Thoracic aorta (tissue), 2 donors: ENCODE measurements around the gene ZNF385D. TPM values are rescaled to one million over a fixed set of nuclear protein-coding genes. Genes with fewer than 3 reads are reported as not detected.

Experiments used
- ATAC-seq: fragments of 150-250 bp; one replicate; pipeline ENCODE4 v1.8.0; 2017; ENCODE audit warnings: low read depth; ENCODE audit not compliant: insufficient number of reproducible peaks, low FRiP score
- DNase-seq: peaks from one replicate; pipeline ENCODE4 v3.0.0-alpha.2; 2020; ENCODE audit warnings: low spot score
- H3K27ac ChIP-seq, 2 donors: fragments of 200-600 bp; sonication (generic); 1 replicate in 1 of 2; 2 replicates in 1 of 2; pipeline ENCODE4 v1.5.1; 2016; ENCODE audit warnings: mild to moderate bottlenecking in 2 of 2, moderate library complexity in 2 of 2
- H3K27me3 ChIP-seq: fragments of 200-600 bp; sonication (generic); replicated peaks from 2 replicates; pipeline ENCODE4 v1.6.0; 2016; ENCODE audit warnings: mild to moderate bottlenecking; ENCODE audit not compliant: insufficient read depth
- H3K36me3 ChIP-seq: fragments of 200-600 bp; sonication (generic); one replicate; pipeline ENCODE4 v1.5.1; 2016
- H3K4me1 ChIP-seq, 2 donors: fragments of 200-600 bp; sonication (generic); 1 replicate in 1 of 2; 2 replicates in 1 of 2; pipeline versions ENCODE4 v1.5.1 to v1.6.0; 2016; ENCODE audit warnings: low read depth in 2 of 2, mild to moderate bottlenecking in 1 of 2; ENCODE audit not compliant: control insufficient read depth in 1 of 2
- H3K4me3 ChIP-seq: fragments of 200-600 bp; sonication (generic); 2 replicates; pipeline ENCODE4 v1.5.1; 2016; ENCODE audit warnings: mild to moderate bottlenecking
- H3K9me3 ChIP-seq: fragments of 200-600 bp; sonication (generic); 2 replicates; pipeline ENCODE4 v1.5.1; 2016
- total RNA-seq, 2 donors: library from RNA; depleted of rRNA; stranded (reverse); fragments of >200 nt; gene quantifications; one replicate each; pipeline versions ENCODE4 v1.1.0 to v1.2.3, GENCODE V29; 2016
- TF ChIP-seq, protein P1 (sequence below): fragments of 200-600 bp; sonication (generic); IDR thresholded peaks from one replicate; pipeline ENCODE4 v1.5.1; 2019; ENCODE audit warnings: antibody characterized with exemption

Gene ZNF385D
- total RNA-seq, 2 donors from 2014 or later, result 15.8 to 81.3 TPM

DNA sequence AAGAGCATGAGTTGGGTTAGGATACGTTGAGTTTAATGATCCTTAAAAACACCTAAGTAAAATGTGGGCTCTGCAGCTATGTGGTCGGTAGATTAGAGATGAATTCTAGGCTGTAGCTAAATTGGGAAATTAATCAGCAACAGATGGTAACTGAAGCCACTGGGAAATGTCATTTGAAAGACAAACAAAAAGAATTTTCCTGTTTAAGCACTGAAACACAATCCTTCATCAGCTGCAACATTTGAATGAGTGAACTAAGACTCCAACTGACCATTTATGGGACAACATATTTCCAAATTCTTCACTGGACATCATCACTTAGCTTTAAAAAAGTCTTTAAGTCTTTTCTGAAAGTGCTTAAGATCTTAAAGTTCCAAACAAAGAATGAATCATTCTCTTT lies 226.9 kb downstream of the ZNF385D start:
- Histone ChIP-seq H3K9me3 (no peaks in the 10 kb centered on the region), H3K27ac (no peak overlapping the region), H3K27me3 (no peaks in the 10 kb centered on the region), H3K36me3 (no peaks in the 10 kb centered on the region), H3K4me3 (no peak overlapping the region), H3K4me1 (peaks cover 3 to 22% of the 10 kb centered on the region in 2 donors)
- DNase-seq (no peak), ATAC-seq (no peak)
- TF ChIP-seq, protein P1, sequence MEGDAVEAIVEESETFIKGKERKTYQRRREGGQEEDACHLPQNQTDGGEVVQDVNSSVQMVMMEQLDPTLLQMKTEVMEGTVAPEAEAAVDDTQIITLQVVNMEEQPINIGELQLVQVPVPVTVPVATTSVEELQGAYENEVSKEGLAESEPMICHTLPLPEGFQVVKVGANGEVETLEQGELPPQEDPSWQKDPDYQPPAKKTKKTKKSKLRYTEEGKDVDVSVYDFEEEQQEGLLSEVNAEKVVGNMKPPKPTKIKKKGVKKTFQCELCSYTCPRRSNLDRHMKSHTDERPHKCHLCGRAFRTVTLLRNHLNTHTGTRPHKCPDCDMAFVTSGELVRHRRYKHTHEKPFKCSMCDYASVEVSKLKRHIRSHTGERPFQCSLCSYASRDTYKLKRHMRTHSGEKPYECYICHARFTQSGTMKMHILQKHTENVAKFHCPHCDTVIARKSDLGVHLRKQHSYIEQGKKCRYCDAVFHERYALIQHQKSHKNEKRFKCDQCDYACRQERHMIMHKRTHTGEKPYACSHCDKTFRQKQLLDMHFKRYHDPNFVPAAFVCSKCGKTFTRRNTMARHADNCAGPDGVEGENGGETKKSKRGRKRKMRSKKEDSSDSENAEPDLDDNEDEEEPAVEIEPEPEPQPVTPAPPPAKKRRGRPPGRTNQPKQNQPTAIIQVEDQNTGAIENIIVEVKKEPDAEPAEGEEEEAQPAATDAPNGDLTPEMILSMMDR, result no peak

DNA sequence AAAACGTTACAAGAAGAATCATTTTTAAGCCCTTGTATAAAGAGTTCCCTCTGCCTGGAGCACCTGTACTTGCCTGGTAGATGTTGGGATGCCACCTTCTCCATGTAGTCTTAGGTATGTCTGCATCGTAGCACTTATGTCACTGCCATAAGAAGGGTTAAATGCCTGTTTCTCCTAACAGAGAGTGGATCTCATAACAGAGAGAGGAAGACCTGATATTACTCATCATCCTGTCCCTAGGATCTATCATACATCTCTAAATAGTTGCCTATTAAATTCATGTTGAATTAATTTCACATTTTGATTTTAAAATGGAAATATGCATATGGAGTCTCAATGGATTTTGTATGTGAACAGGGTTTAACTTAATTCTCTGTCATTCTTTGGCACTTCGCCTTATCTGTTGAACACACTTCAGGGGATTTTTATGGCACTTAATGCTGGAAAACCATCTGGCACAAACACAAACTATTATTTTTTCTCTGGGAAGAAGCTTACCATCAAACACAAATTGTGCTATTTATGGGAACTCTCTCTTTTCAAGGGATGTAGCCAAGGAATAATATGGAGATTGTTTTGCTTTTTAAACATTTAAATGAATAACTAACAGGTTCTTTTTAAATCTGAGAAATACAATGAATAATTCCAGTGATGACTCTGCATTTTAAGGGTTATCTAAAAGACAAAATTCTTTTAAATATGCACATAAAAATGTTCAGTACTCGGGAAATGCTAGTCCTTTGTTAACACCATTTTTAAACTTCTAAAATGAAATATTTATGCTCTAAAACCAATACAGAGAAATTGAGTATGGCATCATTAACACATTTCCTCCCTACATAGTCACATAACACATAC lies 230.7 kb downstream of the ZNF385D start:
- Histone ChIP-seq H3K27me3 (no peaks in the 10 kb centered on the region), H3K4me3 (no peak overlapping the region), H3K36me3 (no peaks in the 10 kb centered on the region), H3K27ac (no peak overlapping the region), H3K4me1 (peaks cover 3 to 11% of the 10 kb centered on the region in 2 donors), H3K9me3 (no peaks in the 10 kb centered on the region)
- ATAC-seq (no peak), DNase-seq (no peak)
- TF ChIP-seq, protein P1, result no peak

DNA sequence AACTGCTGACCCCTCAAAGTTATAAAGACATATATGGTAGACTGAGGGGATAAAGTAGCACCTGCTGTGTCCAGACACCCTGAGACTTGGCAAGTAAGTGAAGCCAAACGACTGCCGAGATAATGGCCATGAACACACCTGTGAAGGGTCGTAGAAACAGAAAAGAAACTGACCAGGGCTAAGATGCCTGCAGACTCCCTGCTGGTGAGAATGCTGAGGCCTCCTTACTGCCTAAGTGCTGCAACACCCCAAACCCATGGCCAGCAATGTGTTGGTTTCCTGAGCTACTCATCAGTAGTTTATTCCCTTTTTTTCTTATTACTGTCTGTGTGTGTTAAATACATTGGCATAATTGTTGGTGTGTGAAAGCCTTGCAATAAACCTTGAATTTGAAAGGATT lies 233.8 kb downstream of the ZNF385D start:
- H3K9me3 ChIP-seq, result no peaks in the 10 kb centered on the region
- no peak for DNase-seq
- no peaks in the 10 kb centered on the region for H3K36me3 ChIP-seq

DNA sequence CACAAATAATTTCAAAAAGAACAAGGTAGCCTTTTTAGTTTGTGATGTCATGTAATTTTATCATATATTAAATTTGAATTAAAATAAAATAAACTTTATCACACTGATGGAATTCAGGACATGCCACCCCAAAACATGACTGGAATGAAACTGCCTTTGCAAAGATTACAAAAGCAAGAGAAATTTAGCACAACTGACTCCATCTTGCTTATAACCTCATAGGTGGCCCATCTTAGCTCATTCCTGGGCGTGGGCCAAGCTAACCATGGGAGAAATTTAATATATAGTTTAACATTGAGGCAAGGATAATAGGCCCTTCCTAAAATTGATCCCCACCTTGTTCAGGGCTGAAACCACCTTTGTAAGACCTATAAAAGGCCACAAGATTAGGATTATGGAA lies 235.6 kb downstream of the ZNF385D start:
- no peak overlapping the region for H3K27ac ChIP-seq
- H3K4me3 ChIP-seq, result no peak overlapping the region
- H3K4me1 ChIP-seq, result peaks cover 0 to 1% of the 10 kb centered on the region in 2 donors
- TF ChIP-seq, protein P1, result no peak
- DNase-seq (no peak), ATAC-seq (no peak)
- no peaks in the 10 kb centered on the region for H3K36me3 ChIP-seq
- no peaks in the 10 kb centered on the region for H3K27me3 ChIP-seq
- H3K9me3 ChIP-seq, result no peaks in the 10 kb centered on the region

More for the DNA sequence above, 233.8 kb downstream of the ZNF385D start:
- Histone ChIP-seq H3K27me3 (no peaks in the 10 kb centered on the region), H3K4me3 (no peak overlapping the region), H3K27ac (no peak overlapping the region), H3K4me1 (peaks cover 3 to 11% of the 10 kb centered on the region in 2 donors)
- TF ChIP-seq, protein P1, result no peak
- no peak for ATAC-seq

DNA sequence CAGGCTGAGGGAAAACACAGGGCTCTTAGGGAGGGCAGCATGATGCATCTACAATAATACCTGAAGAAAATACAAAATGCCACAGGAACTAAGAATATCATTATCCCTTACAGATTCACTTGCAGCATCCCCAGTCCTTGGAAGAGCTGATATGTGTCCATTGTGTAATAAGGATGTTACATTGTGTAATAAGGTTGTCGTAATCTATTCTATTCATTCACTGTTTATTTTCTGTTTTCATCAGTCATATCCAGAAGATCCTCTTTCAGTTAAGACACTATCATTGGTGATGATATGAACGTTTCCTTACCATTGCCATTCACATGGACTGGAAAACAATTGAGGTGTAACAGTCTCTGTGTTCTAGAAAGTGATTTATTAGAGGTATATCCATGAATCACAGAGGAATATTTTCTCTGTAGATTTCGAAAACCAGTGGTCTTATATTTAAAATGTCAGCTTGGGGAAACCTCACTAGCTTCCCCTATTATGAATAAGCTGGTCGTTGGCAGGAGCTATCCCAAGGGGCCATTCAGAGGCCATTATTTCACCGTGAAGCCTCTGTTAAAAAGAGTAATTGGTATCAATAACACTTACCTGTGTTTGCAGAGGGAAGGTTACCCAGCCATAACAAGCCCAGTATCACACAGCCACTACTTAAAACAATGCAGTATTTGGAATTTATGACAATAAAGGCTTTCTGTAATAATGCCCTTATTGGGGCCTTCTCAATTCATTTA lies 241.1 kb downstream of the ZNF385D start:
- no peak overlapping the region for H3K27ac ChIP-seq
- H3K4me1 ChIP-seq, result peaks cover 0 to 5% of the 10 kb centered on the region in 2 donors
- H3K27me3 ChIP-seq, result no peaks in the 10 kb centered on the region
- peaks cover 6% of the 10 kb centered on the region for H3K36me3 ChIP-seq
- ATAC-seq (no peak), DNase-seq (no peak)
- TF ChIP-seq, protein P1, result no peak
- no peak overlapping the region for H3K4me3 ChIP-seq
- H3K9me3 ChIP-seq, result no peaks in the 10 kb centered on the region
